Cerebellar cortex (tissue), 1 donor: ENCODE data around the gene SYT7.
"Not testable (repeated sequence)": the region's sequence is repeated elsewhere in the genome, so short reads cannot be mapped to it uniquely, and the experiment has no call there.

Experiments used
- DNase-seq: peaks from one replicate; pipeline ENCODE4 v3.0.0-alpha.2; 2015; ENCODE audit warnings: low spot score

The SYT7 gene, protein sequence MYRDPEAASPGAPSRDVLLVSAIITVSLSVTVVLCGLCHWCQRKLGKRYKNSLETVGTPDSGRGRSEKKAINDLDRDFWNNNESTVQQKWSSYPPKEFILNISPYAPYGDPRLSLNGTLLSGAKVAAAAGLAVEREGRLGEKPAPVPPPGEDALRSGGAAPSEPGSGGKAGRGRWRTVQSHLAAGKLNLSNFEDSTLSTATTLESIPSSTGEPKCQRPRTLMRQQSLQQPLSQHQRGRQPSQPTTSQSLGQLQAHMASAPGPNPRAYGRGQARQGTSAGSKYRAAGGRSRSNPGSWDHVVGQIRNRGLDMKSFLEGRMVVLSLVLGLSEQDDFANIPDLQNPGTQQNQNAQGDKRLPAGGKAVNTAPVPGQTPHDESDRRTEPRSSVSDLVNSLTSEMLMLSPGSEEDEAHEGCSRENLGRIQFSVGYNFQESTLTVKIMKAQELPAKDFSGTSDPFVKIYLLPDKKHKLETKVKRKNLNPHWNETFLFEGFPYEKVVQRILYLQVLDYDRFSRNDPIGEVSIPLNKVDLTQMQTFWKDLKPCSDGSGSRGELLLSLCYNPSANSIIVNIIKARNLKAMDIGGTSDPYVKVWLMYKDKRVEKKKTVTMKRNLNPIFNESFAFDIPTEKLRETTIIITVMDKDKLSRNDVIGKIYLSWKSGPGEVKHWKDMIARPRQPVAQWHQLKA

DNA sequence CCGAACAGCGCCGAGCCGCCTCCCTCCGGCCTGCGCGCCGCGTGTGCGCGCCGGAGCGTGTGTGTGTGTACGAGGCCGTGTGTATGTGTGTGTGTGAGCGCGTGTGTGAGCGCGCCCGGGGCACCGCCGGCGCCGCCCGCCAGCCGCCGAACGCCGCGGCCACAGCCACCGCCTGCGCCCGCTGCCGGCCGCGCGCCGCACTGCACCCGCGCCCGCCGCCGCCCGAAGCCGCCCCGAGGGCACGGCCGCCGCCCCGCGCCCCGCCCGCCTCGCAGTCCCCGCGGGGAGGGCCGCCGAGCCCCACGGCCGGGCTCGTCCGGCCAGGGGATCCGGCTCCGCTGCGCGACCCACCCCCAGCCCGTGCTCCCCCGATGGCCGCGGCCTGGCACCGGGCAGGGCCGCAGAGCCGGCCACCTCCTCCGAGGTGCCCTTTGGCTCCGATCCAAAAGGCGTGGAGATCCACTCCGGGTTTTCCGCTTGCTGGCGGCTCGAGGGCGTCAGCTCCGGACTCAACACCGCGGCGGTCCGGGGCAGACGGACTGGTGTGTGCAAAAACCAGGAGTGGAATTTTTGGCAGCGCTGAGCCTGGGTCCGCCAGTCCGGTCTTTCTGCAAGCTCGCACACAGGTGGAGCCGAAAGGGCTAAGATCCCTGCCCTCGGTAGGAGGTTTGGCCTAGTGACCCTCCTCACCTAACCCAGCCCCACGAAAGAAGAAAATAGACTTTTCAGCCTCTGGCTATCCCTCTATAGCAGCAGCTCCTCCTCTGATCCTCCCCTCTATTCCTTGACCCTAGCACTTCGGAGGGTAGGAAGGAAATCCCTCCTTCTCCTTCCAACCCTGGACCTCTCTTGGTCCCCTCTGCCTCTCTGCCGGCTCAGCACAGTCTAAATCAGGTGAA is at the start of gene SYT7:
Gene SYT7, minus strand, starts transcription at position 47 of the 899 bp plus-strand sequence. CDS start 256 bp downstream, outside the sequence.
- DNase-seq = peak; percentile 96

DNA sequence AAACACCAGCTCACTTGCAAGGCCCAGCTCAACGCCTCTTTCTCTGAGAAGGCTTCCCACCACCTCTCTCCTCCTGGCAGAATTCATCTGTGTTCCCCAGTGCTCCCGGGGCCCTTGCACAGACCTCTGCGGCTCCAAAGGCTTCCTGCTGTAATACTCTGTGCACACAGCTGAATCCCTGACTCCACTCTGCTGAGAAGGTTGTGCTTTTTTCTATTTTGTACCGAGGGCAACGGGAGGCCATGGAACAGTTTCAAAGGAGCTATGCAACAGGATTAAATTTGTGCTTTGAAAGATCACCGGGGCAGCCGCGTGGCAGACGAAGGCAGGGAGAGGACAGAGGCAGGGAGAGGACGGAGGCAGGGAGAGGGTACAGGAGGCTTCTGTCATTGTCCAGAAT is 49.2 kb upstream of the SYT7 start:
- DNase-seq = no peak

DNA sequence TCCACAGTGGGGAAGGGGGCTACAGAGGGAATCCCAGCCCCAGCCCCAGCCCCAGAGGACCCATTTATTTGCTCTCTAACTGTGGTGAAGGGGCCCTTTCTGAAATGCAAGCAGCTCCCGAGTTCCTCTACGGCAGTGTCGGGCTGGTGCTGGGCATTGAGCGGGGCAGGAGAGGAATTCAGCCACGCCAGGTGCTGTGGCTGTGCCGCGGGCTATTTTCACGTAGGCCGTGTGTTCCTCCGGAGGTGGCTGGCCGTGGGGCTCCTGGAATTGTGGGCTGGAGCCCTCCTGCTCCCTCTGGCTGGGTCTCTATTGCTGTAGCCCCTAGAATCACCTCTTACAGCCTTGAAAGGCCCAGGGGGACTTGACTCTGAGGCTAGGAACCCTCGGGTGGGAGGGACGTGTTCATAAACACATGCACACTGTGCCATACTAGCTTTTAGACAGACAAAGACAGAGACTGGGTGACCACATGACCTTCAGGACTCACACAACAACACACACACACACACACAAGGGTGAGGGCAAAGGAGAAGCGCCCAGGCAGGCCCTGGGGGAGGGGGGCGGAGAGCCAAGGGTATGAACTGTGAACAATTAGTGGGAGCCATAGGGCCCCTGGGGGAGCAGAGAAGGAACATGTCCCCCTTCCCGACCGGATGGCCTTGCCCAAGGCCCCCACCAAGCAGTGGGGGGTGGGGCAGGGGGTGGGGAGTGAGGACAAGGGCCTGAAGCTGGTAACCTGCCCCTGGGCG is 48.4 kb upstream of the SYT7 start:
- no peak for DNase-seq

DNA sequence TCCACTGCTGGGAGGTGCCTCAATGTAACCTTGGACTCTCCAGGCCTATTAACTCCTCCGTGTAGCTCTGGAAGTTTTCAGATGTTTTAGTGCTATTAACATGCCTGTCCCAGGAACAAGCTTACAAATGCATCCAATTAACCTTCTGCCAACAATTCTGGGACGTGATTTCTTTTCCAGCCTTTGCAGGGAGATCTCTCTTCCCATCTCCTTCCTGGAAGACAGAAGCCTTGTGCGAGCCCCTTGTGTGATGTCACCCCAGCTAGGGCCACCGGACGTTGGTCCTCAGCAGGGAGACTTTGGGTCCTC is 47.7 kb upstream of the SYT7 start:
- DNase-seq = peak; percentile 13

DNA sequence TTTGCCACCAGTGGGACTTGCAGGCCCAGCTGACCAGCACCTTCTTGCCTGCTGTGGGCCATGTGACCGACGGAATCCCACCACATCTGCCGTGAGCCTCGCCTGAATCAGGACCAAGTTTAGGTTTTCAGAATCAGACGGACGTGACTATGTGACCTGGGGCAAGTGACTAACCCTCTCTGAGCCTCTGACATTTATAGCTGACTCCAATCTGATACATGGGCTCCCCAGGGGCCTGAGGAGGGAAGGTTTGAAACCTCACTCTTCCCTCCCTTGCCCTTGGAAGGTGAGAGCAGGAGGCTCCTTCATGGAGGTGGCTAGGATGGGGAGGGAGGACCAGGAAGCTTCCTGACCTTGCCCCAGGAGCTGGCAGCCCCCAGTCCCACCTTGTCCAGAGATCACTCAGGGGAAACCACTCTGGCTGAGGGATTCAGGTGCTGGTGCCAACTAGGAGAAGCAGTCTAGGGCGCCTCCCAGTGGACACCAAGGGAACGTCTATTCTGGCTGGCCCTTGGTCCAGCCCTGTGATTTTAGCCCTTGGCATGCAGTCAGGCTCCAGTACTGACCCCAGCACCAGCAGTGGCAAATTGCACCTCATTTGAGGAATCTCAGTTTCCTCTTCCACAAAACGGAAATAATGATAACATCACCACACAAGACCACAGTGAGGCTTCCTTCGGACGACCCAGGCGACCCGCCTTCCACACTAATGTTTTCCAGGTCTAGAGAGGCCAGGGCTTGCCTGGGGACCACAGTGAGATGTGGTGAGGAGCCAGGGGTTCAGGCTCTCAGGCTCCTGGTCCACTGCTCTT is 47.2 kb upstream of the SYT7 start:
- peak; percentile 75 for DNase-seq

DNA sequence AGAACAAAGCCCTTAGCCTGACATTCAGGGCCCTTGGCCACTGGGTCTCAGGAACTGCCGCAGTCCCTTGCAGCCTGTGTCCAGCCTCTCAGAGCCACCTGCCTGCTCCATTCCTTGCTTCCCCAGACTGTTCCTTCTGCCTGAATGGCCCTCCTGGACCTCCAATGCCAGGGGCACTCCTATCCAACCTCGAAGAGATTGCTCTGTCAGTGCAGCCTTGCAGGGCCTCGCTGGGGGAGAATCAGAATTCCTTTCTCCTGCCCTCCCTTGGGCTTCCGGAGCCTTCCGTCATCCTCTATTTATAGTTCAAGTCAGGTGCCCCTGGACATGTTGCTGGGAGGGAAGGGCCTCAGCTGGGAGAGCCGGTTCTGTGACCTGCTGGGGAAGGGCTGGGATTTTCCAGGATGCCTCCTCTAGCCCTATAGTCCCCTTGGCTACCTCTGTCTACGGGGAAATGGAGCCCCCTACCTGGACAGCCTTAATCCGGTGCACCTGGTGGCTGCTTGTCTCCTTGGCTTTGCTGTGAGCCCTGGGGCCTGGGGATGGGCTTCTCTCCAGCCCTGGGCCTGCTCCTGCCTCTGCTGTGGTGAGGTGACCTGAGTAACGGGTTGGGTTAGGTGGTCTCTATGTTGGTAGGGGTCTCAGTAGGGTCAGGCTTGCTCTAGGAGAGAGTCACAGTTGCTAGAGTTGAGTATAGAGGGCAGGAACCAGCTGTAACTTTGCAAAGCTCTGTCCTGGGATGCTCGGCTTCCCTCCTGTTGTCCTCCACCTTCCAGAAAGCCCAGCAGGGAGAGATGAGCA is 45.9 kb upstream of the SYT7 start:
- peak; percentile 79 for DNase-seq

DNA sequence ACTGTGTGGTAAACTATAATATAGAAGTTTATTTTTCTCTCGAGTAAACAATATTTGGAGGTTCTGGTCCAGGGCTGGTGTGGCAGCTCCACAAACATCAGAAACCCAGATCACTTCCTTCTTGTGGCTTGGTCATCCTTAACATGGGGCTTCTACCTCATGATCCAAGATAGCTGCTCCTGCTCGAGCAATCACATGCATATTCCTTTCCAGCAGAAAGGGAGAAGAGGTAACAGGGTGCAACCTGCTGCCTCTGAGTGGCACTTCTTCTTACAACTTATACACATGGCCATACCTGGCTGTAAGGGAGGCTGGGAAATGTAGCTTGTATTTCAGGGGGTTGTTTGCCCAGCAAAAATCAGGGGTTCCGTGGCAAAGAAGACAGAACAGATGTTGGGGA is 44.6 kb upstream of the SYT7 start:
- no peak for DNase-seq

DNA sequence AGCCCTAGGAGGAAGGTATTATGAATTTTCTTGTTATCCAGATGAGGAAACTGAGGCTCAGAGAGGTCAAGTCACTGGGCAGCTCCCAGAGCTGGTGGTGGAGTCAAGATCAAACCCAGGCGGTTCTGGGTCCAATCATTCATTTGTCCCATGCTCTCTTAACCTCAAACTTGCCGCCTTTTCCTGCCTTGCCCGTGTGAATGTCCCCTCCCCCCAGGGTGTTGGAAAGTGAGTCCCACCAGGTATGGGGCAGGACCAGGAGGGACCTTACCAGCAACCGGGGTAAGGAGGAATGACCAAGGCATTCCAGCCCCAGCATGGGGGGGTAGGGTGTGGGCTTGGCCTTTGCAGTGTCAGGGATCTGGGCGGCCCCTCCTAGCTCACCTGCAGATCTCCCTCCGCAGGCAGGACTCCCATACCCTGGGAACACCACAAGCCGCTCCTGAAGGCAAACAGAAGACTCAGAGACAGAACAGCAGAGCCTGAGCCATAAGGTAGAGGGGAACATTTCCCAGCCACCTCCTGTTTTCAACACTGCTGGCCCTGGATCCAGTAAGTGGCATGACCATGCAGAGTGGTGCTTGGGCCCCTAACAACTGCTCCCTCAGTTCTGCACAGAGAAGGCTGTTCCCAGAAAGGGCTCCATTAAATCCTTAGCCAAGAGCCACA is 41.2 kb upstream of the SYT7 start:
- DNase-seq = no peak

DNA sequence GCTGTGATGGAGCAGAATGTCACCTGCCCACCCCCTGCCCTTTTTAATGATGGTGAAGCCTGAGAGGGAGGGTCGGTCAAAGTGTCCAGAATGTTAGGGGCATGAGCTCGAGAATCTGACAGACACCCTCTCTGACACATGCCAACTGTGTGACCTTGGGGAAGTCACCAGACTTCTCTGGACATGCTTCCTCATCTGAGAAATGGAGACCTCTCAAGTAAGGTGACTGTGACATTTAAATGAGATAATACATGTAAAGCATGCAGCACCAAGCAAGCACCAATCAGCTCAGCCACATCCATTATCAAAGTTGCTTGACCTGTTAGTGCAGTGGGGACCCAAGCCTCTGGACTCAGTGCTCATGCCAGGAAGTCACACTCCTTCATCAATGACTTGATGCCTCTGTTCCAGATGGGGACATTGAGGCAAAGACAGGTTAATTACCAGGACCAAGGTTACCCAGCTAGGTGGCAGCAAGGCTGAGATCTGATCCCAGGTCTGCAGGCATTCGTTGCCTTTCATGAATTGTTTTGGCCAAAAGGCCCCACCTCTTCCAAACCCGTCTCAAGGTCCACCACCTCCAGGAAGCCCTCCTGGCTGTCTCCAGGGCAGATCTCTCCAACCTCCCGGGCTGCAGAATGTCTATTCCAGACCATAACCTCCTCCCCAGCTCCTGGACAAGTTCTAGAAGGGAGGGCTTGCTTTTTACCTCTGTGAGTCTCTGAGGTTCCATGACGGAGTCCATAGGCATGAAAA is 38.8 kb upstream of the SYT7 start:
- DNase-seq = no peak

DNA sequence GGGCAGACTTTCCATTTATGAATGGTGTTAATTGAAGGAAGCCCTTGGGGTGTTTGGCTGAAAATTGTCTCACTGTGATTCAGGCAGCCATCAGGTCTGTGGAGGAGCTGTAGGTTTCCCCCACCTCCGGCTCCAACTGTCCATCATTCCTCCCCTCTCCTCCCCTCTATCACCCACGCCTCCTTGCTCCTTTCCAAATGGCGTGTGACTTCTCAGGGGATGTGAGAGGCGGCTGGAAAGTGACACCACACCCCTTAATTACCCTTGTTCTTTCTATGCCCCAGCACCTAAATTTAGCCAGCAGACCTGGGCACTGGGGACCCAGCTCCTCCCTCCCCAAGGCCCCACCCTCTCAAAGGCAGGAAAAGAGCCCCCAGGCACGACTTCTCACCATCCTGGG is 38.1 kb upstream of the SYT7 start:
- no peak for DNase-seq

DNA sequence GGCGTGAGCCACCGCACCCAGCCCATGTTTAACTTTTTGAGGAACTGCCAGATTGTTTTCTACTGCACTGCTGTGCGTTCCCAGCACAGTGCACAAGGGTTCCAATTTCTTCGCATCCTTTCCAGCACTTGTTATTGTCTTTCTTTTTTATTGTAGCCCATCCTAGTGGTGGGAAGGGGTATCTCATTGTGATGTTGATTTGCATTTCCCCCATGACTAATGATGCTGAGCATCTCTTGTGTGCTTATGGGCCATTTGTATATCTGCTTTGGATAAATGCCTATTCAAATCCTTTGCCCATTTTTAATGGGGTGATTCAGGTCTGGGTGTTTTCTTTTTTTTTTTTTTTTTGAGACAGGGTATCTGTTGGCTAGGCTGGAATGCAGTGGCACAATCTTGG is 36.6 kb upstream of the SYT7 start:
- DNase-seq = no peak

DNA sequence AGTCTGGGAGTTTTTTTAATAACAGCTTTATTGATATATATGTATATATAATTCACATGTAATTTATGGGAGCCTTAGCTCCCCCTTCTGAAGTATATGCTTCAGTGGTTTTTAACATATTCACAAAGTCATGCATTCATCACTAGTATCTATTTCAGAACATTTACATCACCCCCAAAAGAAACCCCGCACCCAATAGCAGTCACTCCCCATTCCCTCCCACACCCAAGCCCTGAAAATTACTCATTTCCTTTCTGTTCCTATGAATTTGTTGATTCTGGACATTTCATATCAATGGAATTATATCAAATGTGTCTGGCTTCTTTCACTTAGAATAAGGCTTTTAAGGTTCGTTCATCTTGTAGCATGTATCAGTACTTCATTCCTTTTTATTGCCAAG is 35.6 kb upstream of the SYT7 start:
- DNase-seq = no peak

DNA sequence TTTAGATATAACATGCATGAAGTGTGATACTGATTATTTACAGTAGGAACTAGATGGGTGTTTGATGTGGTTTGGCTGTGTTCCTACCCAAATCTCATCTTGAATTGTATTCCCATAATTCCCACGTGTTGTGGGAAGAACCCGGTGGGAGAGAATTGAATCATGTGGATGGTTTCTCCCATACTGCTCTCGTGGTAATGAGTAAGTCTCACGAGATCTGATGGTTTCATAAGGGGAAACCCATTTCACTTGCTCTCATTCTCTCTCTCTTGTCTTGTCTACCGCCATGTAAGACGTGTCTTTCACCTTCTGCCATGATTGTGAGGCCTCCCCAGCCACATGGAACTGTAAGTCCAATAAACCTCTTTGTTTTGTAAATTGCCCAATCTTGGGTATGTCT is 33.9 kb upstream of the SYT7 start:
- DNase-seq = not testable (repeated sequence)

DNA sequence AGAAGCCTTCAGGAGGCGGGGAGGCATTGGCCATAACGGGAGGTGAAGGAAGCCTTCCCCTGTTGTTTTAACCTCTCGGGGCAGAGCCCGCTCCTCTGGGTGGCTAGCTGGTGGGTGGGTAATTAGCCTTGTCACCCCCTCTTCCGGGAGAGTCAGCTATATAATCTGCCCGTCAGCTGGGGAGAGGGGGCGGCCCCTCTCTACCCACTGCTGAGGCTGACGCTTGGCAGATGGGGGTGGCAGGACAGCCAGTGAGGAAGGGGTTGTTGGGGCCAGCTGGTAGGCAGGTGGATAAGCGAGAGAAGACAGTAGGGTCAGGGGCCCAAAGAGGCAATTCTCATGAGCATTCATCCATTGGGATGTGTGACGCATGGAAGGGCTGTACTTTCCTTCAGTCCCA is 33.0 kb upstream of the SYT7 start:
- no peak for DNase-seq

DNA sequence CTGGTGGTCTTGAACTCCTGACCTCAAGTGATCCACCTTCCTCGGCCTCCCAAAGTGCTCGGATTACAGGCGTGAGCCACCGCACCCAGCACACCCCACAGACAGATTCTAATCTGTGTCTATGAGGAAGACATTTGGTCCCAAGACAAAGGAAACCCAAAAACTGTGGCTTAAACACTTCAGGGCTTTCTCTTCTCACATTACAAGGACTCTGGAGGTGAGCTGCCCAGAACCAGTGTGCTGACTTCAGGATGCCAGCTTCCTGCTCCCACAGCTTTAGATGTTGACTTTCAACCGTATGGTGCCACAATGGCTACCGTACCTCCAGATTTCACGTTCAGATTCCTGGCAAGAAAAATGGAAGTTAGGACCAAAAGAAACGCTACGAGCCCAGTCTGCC is 32.2 kb upstream of the SYT7 start:
- DNase-seq = no peak

DNA sequence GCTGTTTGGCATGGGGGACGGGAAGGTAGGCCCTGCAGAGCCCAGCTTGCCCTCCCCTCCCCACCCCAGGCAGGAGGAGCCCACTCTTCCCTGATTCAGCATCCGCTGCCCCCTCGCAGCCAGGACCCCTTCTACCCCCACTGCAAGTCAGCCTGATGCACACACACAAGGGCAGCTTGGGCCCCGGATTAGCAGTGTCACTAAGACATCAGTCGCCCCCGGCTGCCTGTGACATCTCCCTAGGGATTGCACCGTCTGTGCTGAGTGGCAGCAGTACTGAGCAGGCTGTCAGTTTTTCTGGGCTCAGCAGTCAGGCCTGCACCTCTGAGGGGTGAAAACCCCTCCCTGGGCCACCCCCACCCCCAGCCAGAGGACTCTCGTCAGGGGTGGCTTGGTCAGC is 30.4 kb upstream of the SYT7 start:
- no peak for DNase-seq

DNA sequence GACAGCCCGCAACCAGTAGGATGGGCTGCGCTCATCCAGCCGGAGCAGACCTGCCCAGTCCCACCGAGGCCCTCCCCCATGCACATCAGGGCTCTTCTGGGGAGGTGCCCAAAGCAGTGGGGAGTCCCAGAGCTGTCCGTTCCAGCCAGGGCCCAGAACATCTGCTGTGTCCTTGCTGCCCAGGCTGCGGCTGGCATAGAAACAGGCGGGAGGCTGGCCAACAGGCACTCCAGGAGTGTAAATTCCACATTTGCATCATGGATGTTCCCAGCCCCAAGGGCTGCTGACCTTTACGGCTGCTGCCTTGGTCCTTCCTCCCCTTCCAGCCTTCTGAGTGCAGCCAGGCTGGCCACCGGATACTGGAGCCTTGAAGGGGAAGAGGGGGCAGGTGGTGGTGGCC is 30.0 kb upstream of the SYT7 start:
- no peak for DNase-seq

DNA sequence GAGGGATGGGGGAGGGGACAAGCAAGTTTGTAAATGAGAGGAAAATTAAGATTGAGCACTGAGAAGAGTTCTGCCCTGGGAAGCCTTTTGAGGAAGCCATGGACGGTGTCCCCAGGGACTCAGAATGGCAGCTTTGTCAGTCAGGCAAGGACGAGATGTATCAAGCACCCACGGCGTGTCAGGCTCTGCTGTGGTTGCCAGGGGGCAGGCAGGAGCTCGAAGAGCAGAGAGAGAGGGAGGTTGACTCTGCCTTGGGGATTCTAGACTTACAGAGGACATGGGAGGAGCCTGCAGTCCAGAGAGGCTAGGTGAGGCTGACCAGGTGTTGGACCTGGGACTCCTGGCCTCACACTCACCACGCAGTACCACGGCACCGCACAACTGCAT is 29.1 kb upstream of the SYT7 start:
- DNase-seq = peak; percentile 14
